Loucy (cell line): ENCODE measurements around the gene SH3YL1.

Experiments
- CTCF ChIP-seq: fragments of 200-600 bp; sonication (generic); conservative IDR thresholded peaks from 2 replicates; pipeline ENCODE4 v1.5.1; 2014; ENCODE audit warnings: mild to moderate bottlenecking, antibody characterized with exemption, low read length
- EZH2phosphoT487 ChIP-seq: fragments of 200-600 bp; IDR thresholded peaks from 2 replicates; pipeline ENCODE4 v1.6.1; 2018; ENCODE audit warnings: antibody characterized with exemption, mild to moderate bottlenecking, moderate library complexity, borderline replicate concordance

DNA sequence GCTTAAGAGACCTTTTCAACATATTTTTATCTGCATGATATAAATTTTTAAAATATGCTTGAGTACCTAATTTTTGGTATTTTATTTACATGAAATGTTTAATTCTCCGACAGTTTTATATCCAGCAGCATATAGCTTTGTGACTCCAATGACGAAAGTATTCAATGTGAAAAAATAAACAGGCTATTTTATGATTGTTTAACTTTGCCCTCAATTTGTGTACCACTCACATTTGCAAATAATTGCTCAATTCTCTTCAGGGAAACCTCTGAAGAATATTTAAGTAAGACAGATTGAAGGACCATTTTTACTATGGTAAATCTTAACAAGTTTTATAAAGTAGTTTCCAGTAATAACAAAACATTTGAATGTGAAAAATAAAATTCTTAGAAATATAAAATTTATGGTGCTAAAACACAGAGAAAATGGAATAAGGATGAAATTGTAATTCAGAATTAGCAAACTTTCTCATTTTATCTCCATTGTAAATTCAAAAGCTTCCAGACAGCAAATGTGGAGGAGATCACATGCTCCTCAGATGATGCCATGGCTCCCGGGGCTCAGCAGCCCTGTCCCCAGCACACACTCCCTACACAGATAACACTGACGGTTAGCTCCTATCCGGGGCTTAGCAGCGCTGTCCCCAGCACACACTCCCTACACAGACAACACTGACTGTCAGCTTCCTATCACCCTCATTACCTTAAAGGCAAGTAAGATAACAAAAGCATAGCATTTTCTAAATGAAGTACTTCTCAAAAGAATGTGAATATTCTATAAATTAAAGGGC, 39.7 kb downstream of the SH3YL1 start:
- TF ChIP-seq CTCF (no peak), EZH2phosphoT487 (no peak)
